Stomach smooth muscle (tissue), 2 donors: ENCODE measurements around the gene HOXB9.

Experiments used
- H3K27ac ChIP-seq: one replicate; pipeline ENCODE4 v1.7.0; 2013; ENCODE audit warnings: mild to moderate bottlenecking, low read length, inconsistent platforms
- H3K27me3 ChIP-seq, 2 donors: one replicate each; pipeline ENCODE4 v1.7.0; 2013; ENCODE audit warnings: low read length in 2 of 2; ENCODE audit not compliant: insufficient read depth in 2 of 2, control insufficient read depth in 1 of 2
- H3K36me3 ChIP-seq, 2 donors: one replicate each; pipeline ENCODE4 v1.7.0; 2013; ENCODE audit warnings: low read length in 2 of 2; ENCODE audit not compliant: control insufficient read depth in 2 of 2, insufficient read depth in 2 of 2
- H3K4me1 ChIP-seq: one replicate; pipeline ENCODE4 v1.7.0; 2013; ENCODE audit warnings: low read length; ENCODE audit not compliant: control insufficient read depth, insufficient read depth
- H3K4me3 ChIP-seq, 2 donors: one replicate each; pipeline ENCODE4 v1.7.0; 2013; ENCODE audit warnings: low read length in 2 of 2
- H3K9ac ChIP-seq, 2 donors: one replicate each; pipeline ENCODE4 v1.7.0; 2013; ENCODE audit warnings: low read length in 2 of 2, mild to moderate bottlenecking in 1 of 2
- H3K9me3 ChIP-seq, 2 donors: one replicate each; pipeline ENCODE4 v1.7.0; 2013; ENCODE audit warnings: low read length in 2 of 2; ENCODE audit not compliant: control insufficient read depth in 2 of 2
- donor health status: healthy.
- donor health status: Pancreatic carcinoma.

The HOXB9 gene

GRCh38 chr17:48592577-48592976 lies 33.6 kb downstream of the HOXB9 start:
- peaks cover 33 to 87% of the 10 kb centered on the region in 2 donors for H3K27me3 ChIP-seq

GRCh38 chr17:48592057-48592514 lies 34.1 kb downstream of the HOXB9 start:
- H3K4me3 ChIP-seq = peak overlapping the region in 1 of 2 donors; percentile 79
- H3K27ac ChIP-seq = no peak overlapping the region

More at GRCh38 chr17:48592577-48592976, 33.6 kb downstream of the HOXB9 start:
- H3K4me3 ChIP-seq = peak overlapping the region; percentile 46 to 79
- H3K9me3 ChIP-seq = no peaks in the 10 kb centered on the region
- peak overlapping the region; percentile 9 to 68 for H3K9ac ChIP-seq
- H3K27ac ChIP-seq = peak overlapping the region; percentile 37
- H3K4me1 ChIP-seq = peaks cover 47% of the 10 kb centered on the region
- H3K36me3 ChIP-seq = no peaks in the 10 kb centered on the region

GRCh38 chr17:48591255-48592056 lies 34.7 kb downstream of the HOXB9 start:
- Histone ChIP-seq H3K4me1 (peaks cover 44% of the 10 kb centered on the region), H3K36me3 (no peaks in the 10 kb centered on the region), H3K9me3 (no peaks in the 10 kb centered on the region), H3K9ac (peak overlapping the region in 1 of 2 donors; percentile 55), H3K4me3 (peak overlapping the region in 1 of 2 donors; percentile 79), H3K27me3 (peaks cover 22 to 75% of the 10 kb centered on the region in 2 donors), H3K27ac (peak overlapping the region; percentile 37)

More at GRCh38 chr17:48592057-48592514, 34.1 kb downstream of the HOXB9 start:
- Histone ChIP-seq H3K9ac (no peak overlapping the region), H3K9me3 (no peaks in the 10 kb centered on the region), H3K4me1 (peaks cover 46% of the 10 kb centered on the region), H3K36me3 (no peaks in the 10 kb centered on the region), H3K27me3 (peaks cover 28 to 82% of the 10 kb centered on the region in 2 donors)

GRCh38 chr17:48590607-48591161 lies 35.5 kb downstream of the HOXB9 start:
- Histone ChIP-seq H3K27me3 (peaks cover 15 to 71% of the 10 kb centered on the region in 2 donors), H3K4me3 (peak overlapping the region in 1 of 2 donors; percentile 65), H3K27ac (peak overlapping the region; percentile 31), H3K4me1 (peaks cover 46% of the 10 kb centered on the region), H3K9me3 (no peaks in the 10 kb centered on the region), H3K36me3 (no peaks in the 10 kb centered on the region), H3K9ac (peak overlapping the region in 1 of 2 donors; percentile 51)

GRCh38 chr17:48589831-48590606 lies 36.1 kb downstream of the HOXB9 start, which contains the start of gene HOXB3:
Gene HOXB3, minus strand, starts transcription at chr17:48590241. Its CDS starts 37,767 bp downstream, at chr17:48552474.
- Histone ChIP-seq H3K4me1 (peaks cover 50% of the 10 kb centered on the region), H3K36me3 (no peaks in the 10 kb centered on the region), H3K27me3 (peaks cover 10 to 65% of the 10 kb centered on the region in 2 donors), H3K27ac (peak within 1 kb of the TSS; percentile 37), H3K4me3 (peak within 1 kb of the TSS; percentile 16 to 65), H3K9me3 (no peaks in the 10 kb centered on the region), H3K9ac (peak within 1 kb of the TSS in 1 of 2 donors; percentile 51)

- Histone ChIP-seq H3K27ac (peak overlapping the region; percentile 31), H3K9ac (peak overlapping the region in 1 of 2 donors; percentile 47), H3K27me3 (peaks cover 5 to 57% of the 10 kb centered on the region in 2 donors)
These were observed 36.9 kb downstream of the HOXB9 start for GRCh38 chr17:48589060-48589830.

GRCh38 chr17:48588528-48588927 lies 37.6 kb downstream of the HOXB9 start:
- Histone ChIP-seq H3K9ac (peak overlapping the region in 1 of 2 donors; percentile 22), H3K36me3 (no peaks in the 10 kb centered on the region), H3K4me3 (peak overlapping the region in 1 of 2 donors; percentile 49), H3K27ac (no peak overlapping the region), H3K27me3 (peaks cover 5 to 55% of the 10 kb centered on the region in 2 donors), H3K4me1 (peaks cover 53% of the 10 kb centered on the region), H3K9me3 (no peaks in the 10 kb centered on the region)

More at GRCh38 chr17:48589060-48589830, 36.9 kb downstream of the HOXB9 start:
- peaks cover 51% of the 10 kb centered on the region for H3K4me1 ChIP-seq
- H3K9me3 ChIP-seq = no peaks in the 10 kb centered on the region
- H3K4me3 ChIP-seq = peak overlapping the region; percentile 16 to 65
- no peaks in the 10 kb centered on the region for H3K36me3 ChIP-seq

GRCh38 chr17:48588074-48588415 lies 38.1 kb downstream of the HOXB9 start:
- Histone ChIP-seq H3K27me3 (peaks cover 2 to 53% of the 10 kb centered on the region in 2 donors), H3K9me3 (no peaks in the 10 kb centered on the region), H3K9ac (peak overlapping the region in 1 of 2 donors; percentile 21), H3K4me1 (peaks cover 53% of the 10 kb centered on the region), H3K4me3 (peak overlapping the region in 1 of 2 donors; percentile 49), H3K27ac (peak overlapping the region; percentile 85), H3K36me3 (no peaks in the 10 kb centered on the region)

- Histone ChIP-seq H3K9ac (peak overlapping the region in 1 of 2 donors; percentile 21), H3K27ac (peak overlapping the region; percentile 85), H3K4me3 (peak overlapping the region in 1 of 2 donors; percentile 97), H3K9me3 (no peaks in the 10 kb centered on the region), H3K36me3 (no peaks in the 10 kb centered on the region), H3K27me3 (peaks cover 2 to 55% of the 10 kb centered on the region in 2 donors), H3K4me1 (peaks cover 53% of the 10 kb centered on the region)
These were observed 38.7 kb downstream of the HOXB9 start for GRCh38 chr17:48587276-48588073.
